Measurements from ENCODE around the gene POLDIP3.
A peak's percentile ranks its signal among the peaks of the same experiment; 100 is the strongest.

Gene POLDIP3

DNA sequence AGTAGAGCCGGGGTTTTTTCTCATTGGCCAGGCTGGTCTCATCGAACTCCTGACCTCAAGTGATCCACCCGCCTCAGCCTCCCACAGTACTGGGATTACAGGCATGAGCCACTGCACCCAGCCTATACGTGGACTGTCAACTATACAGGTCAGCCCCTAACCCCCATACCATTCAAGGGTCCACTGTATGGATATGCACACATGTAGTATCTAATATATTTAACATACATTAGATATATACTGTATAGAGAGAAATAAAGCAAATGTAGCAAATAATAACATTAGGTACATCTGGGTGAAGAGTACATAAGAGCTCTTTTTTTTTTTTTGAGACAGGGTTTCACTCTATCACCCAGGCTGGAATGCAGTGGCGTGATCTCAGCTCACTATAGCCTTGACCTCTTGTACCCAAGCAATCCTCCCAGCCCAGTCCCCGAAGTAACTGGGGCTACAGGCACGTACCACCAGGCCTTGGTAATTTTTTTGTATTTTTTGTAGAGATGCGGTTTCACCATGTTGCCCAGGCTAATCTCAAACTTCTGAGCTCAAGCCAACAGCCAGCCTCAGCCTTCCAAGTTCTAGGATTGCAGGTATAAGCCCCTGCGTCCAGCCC, 27.2 kb upstream of the POLDIP3 start:
- no peak for DNase-seq (ENCODE audit: low spot score)

DNA sequence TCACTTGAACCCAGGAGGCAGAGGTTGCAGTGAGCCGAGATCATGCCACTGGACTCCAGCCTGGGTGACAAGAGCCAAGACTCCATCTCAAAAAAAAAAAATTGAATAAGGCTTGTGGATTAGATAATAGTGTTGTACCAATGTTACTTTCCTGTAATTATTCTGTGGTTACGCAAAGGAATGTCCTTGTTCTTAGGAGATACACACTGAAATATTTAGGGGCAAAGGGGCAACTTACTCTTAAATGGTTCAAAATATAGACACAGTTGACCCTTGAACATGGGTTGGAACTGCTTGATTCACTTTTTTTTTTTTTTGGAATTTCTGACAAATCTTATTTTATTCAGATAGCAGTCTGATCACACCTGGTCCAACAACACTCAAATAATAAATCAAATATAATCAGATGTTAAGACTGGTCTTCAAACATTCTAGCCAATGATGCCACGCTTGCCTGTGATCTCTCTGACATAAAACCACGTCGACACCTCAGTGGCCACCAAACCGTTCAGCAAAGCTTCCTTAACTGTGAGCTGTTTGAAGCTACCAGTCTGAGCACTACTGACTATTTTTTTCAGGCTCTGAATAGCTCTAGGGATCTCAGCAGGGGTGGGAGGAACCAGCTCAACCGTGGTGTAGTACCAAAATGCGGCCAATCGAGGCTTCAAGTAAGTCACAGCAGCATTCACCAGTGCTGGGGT, 25.0 kb upstream of the POLDIP3 start:
- no peak for DNase-seq (ENCODE audit: low spot score)

- no peak for DNase-seq (ENCODE audit: low spot score)
Observed at GRCh38 chr22:42637555-42637954, 22.9 kb upstream of the POLDIP3 start.

- no peak for DNase-seq (ENCODE audit: low spot score)
Observed at GRCh38 chr22:42636506-42636905, 21.8 kb upstream of the POLDIP3 start.

DNA sequence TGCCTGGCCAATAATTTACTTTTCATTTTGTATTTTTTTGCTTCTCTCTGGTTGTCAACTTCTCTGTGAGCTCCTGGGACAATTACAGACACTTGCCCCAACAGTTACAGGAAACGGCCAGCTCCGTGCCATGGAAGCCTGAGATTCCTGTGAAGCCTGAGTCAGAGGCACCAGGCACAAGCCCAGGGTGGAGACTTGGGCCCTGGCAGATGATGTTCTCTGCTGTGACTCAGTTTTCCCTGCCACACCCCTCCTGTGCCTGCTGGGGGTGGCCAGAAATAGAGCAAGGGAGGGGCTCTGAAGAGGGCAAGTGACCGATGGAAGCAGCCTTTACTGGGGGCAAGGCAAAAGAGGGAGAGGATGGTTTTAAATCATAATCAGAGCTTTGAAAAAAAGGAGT, 20.8 kb upstream of the POLDIP3 start:
- DNase-seq (ENCODE audit: low spot score) = no peak

DNA sequence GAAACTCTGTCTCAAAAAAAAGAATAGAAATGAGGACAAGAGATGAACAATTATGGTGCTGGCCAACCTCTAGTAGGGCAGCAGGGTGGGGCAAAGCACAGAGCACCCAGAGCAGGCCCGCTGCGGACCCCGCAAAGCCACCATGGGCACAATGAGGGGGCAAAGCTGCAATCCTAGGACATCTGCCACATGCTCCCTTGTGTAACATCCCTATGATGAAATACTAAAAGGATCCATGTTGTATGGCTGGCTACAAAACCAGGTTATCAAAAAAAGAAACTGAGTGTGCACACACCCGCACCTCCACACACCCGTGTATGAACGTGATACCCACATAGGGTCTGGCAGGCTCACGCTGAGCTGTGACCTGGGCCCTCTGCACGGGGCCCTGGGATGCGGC, 18.3 kb upstream of the POLDIP3 start:
- no peak for DNase-seq (ENCODE audit: low spot score)

DNA sequence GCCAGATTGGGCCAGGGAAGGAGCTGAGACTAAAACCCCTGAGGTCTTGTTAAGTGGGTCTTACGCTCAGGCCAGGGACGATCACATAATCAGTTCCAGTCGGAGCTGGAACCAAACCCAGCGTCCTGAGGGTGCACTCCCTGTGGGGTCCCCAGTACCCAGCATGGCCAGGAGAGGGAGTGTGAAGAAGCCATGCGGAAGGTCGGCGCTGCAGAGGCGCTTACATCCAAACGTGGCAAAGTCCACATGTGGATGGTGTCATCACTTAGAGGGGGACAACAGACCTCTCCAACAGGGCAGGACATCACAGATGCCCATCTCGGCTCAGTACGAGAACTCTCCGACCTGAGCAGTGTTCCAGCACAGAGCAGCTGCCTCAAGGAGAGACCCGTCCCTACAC, 17.4 kb upstream of the POLDIP3 start:
- no peak for DNase-seq (ENCODE audit: low spot score)

DNA sequence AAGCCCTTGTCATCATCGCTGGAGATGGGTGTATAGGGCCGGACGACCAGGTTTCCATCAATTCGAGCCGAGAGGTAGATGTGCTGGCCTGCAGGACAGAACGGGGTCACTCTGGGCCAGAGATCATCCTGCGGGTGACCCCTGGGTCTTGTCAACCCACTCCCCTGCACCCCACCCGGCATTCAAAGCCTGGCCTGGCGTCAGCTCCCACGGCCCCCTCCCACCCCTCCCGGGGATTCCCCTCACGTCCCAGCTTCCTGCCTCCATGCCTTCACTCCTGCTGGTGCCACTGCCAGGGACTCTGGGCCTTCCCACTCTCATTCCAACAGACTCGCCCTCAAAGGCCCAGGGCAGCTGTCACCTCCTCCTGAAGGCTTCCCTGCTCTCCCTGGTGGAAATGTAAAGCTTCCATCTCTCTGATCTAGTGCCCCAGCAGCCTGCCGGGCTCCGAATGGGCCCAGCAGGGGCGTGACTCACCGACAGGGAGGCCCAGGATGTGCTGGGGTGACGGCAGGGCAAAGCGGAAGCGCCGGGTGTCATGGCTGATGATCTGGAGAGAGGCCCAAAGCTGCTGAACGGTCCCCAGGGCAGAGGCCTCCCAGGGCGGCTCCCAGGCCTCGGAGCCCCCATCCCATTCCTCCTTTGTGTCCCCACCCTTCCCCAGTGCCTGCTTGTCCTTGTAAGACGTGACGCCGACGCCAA, 16.4 kb upstream of the POLDIP3 start:
- DNase-seq (ENCODE audit: low spot score) = no peak

GRCh38 chr22:42630211-42630610, 15.5 kb upstream of the POLDIP3 start:
- no peak for DNase-seq (ENCODE audit: low spot score)

DNA sequence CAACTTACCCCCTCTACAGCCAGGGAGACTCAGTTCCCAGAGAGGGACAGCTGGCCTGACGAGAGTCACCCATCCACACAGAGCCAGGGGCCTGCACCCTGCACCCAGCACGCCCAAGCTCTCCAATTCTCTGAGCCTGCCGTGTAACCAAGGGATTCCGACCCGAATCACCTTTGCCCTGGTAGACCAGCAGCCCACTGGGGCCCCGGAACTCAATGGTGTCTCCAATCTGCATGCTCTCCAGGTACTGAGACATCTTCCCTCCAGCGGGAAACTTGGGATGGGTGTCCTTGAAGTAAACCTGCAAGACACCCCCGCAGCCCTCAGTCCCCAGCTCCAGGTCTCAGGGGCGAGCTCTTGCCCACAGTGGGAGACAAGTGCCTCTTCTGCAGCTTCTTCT, 13.3 kb upstream of the POLDIP3 start:
- no peak for DNase-seq (ENCODE audit: low spot score)

DNA sequence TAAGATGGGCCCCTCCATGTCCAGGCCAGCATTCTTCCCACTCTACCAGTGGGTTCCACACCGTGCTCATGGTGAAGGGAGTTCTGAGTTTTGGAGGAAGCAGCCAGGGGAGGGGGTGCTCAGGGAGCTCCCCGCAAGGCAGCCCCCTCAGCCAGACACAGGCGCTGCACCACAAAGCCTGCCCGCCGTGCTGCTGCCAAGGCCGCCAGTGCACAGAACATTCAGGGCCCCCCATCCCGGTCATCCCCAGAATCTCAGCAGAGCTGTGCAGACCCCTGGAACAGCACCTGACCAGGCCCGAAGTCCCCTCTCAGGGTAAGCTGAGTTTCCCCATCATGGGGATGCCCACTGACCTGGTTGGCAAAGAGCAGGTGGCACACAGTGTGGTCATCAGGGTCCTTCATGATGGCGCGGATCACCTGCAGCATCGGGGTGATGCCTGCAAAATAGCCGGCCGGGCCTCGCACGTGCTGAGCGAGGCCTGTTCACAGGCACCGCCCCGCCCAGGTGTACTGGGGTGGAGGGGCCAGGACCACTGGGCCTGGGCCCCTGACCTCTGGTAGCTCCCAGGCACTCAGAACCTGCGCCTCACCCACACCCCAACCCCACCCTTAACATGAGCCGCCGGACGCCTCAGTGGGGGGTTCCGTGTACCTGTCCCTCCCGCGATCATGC, 12.4 kb upstream of the POLDIP3 start:
- DNase-seq (ENCODE audit: low spot score) = no peak

DNA sequence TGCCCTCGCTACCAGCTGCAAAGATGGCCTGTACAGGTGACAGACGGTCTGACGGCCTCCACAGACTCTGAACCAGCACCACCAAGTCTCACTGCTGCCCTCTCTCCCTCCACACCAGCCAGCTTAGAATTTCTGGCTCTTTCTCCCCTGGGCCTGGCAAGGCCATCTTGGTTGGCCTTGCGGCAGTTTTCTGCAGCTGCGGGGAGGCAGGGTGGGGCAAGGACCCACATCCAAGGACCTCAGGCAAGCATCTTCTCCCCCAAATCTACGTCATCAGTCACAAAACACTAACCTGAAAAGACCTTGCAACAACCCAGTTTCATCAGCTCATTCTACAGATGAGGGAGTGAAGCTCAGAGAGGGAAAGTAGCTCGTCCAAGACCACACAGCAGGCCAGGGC, 11.7 kb upstream of the POLDIP3 start:
- no peak for DNase-seq (ENCODE audit: low spot score)

DNA sequence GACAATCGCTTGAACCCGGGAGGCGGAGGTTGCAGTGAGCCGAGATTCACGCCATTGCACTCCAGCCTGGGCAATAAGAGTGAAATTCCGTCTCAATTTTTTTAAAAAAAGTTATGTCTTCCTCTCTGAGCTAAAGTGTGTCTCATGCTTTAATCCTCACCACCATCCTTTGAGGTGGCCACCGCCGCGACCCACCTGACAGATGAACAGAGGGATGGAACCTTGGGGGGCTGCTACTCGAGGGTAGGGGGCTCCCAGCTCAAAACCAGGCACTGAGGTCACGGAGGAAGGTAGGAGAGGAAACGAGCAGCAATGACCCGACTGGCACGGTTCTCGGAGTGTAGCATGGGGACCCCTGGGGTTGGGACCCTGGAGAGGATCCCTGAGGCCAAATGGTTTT, 10.7 kb upstream of the POLDIP3 start:
- no peak for DNase-seq (ENCODE audit: low spot score)

GRCh38 chr22:42624551-42625106, 9.9 kb upstream of the POLDIP3 start:
- no peak for DNase-seq (ENCODE audit: low spot score)

DNA sequence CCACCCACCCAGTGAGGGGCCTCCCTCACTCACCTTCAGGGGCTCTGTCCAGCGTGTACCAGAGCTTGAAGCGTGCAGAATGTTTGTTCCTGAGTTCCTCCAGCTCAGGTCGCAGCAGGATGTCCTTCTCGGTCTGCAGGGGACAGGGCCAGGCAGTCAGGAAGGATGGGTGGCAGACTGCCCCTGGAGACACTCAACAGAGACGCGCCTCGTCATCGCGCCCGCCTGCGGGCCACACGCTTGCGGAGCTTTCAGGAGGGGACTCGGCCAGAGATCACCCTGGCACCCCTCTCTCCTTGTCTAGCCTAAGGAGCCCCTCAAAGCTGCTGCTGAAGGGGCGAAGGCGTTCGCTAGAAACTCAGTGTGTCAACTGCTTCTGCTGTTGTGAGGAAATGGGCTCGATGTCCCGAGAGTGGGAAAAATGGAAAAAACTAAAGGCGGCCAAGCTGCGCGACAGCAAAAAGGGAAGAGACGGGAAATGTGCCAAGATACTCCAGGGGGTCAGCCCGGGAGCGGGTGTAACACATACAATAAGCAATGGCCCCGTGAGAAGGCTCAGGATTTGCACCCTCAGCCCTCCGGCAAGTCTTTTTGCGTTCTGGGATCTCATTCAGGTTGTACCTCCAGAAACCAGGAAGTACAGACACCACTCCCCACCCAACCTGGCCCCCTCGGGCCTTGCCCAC, 9.2 kb upstream of the POLDIP3 start:
- DNase-seq (ENCODE audit: low spot score) = no peak

DNA sequence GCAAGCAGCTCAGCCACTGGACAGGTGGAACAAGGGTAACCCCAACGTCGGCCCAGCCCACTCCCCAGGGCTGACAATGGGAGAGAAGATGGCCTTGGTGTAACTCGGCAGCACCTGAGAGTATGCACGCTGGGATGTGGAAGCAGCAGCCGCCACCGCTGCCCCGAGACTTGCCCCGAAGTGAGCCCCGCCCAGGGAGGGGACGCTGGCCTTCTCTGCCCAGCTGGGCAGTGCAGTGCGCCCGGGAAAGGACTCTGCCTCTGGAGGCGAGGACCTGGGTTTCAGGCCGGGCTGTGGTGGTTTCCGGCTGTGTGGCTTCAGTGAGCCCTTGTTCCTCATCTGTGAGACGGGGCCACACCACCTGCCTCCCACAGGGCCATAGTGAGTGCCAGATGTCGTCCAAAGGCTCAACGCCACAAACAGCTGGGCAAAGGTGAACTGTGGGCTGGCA, 8.6 kb upstream of the POLDIP3 start:
- no peak for DNase-seq (ENCODE audit: low spot score)

DNA sequence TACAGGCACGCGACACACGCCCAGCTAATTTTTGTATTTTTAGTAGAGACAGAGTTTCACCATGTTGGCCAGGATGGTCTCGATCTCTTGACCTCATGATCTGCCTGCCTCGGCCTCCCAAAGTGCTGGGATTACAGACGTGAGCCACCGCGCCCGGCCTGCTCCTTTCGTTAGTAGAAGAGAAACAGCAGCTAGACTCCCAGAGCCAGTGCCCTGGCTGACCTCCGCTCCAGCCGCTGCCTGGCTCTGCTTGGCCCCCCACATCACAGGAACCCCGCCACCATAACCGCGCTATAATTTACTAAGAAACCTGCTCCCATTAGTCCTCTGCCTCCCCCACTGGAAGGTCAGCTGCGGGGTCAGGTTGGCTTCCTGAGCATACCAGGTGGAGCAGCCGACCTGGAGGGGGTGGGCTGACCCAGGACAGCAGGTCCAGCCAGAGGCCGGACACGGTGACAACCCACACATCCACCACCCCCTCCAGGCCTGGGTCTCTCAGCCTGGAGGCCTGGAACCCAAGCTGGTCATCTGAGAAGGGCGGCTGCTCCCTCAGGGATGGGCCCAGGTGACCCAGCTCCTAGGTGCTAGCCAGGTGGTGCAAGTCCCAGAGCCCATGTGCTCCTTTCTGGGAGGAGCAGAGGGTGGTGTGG, 7.5 kb upstream of the POLDIP3 start:
- no peak for DNase-seq (ENCODE audit: low spot score)

DNA sequence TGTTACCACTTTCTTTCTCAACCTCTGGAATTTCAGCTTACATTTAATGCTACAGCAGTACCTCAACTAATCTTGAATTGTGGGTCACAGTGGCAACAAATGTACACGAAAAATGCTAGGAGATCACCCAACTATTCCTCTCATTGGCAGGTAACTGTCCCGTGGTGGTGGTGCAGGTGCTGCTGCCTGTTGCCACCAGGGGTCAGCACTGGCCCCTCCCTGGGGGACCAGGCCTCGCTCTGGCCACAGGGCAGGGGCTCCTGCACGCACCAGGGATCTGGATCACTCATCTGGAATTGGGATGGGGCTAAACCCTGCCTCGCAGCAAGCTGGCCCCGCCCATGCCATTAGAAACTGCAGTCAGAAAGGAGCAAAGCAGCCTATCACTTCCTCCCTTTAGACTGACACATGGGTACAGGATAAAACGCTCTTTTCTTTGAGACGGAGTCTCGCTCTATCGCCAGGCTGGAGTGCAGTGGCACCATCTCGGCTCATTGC, 6.9 kb upstream of the POLDIP3 start:
- peak; percentile 58 for DNase-seq (ENCODE audit: low spot score)

- no peak for DNase-seq (ENCODE audit: low spot score)
Observed at GRCh38 chr22:42620084-42620483, 5.4 kb upstream of the POLDIP3 start.

DNA sequence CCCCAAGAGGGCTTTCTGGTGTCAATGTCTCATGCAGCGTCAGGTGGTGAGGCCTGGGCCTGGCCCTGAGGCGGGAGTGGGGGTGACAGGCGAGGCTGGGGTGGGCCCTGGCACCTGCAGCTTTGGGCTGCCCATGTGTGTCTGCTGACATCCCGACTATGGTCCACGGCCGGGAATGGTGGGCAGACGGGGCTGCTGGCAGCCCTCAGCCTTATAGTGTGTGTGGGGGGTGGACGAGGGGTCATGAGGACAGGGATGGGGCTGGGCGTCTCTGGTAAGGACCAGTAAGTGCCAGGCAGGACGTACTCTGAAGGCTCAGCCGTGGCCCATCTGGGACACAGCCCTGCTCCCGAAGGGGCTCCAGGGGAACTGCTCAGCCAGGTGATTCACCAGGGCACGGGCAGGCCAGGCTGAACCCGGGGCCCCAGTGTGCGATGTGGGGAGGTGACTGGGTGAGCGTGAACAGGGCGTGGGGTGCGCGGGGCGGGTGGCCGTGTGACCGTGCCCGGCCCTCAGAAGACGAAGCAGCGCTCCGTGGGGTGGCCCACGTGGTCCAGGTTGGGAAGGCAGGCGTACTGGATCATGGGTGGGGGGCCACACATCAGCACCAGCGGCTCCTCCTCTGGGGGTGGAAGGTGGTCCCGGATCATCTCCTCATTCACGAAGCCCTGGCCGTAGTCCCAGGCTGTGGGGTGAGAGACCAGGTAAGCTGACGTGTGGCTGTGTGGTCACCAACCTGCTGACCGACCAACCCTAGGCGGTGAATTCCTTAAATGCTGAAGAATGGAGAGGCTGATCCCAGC, 4.8 kb upstream of the POLDIP3 start:
- DNase-seq (ENCODE audit: low spot score) = no peak
